Left lung (tissue), 10 donors: ENCODE data around the gene C8G. TPM values are rescaled to one million over a fixed set of nuclear protein-coding genes. Genes with fewer than 3 reads are reported as not detected.

Experiments used
- ATAC-seq: fragments of 200-7000 bp; cut with Tn5 transposase; one replicate; pipeline ENCODE4 v1.9.1; 2020; ENCODE audit warnings: moderate library complexity
- DNase-seq, 4 donors: peaks; one replicate each; pipeline ENCODE4 v3.0.0-alpha.2; 2013 to 2020
- H3K27ac ChIP-seq, 2 donors: fragments of 200-600 bp; sonication (generic) in 1 of 2; one replicate each; pipeline versions ENCODE4 v1.5.0 to v1.8.0; 2020 to 2021
- H3K27me3 ChIP-seq, 2 donors: fragments of 200-600 bp; sonication (generic) in 1 of 2; one replicate each; pipeline versions ENCODE4 v1.5.0 to v1.8.0; 2020 to 2021
- H3K36me3 ChIP-seq, 2 donors: fragments of 200-600 bp; sonication (generic) in 1 of 2; one replicate each; pipeline versions ENCODE4 v1.5.0 to v1.8.0; 2020 to 2021
- H3K4me1 ChIP-seq, 2 donors: fragments of 200-600 bp; one replicate each; pipeline ENCODE4 v1.8.0; 2021
- H3K4me3 ChIP-seq, 2 donors: fragments of 200-600 bp; sonication (generic) in 1 of 2; one replicate each; pipeline versions ENCODE4 v1.5.0 to v1.8.0; 2020 to 2021; ENCODE audit warnings: mild to moderate bottlenecking in 1 of 2
- H3K9me3 ChIP-seq, 2 donors: fragments of 200-600 bp; sonication (generic) in 1 of 2; one replicate each; pipeline versions ENCODE4 v1.5.0 to v1.8.0; 2020 to 2021
- CTCF ChIP-seq, 2 donors: fragments of 200-600 bp; sonication (generic) in 1 of 2; IDR thresholded peaks; one replicate each; pipeline versions ENCODE4 v1.5.0 to v1.8.0; 2021; ENCODE audit warnings: antibody characterized with exemption in 2 of 2
- intact Hi-C, 2 donors: fragments of 100-400 bp; cut with DNase I; formaldehyde crosslinking; loops; one replicate each; pipeline versions ENCODE4 v1.11.2 to v1.14.2; 2022
- polyA plus RNA-seq, 6 donors: library from polyadenylated mRNA; unstranded; fragments of 120-200 nt; gene quantifications; one replicate each; pipeline ENCODE4 v1.2.1, GENCODE V29; 2013; ENCODE audit not compliant: insufficient read length in 6 of 6
- total RNA-seq, 2 donors: library from RNA; stranded (reverse); fragmentation: NEBNext Ultra II Directional; extraction: Animal tissue kit (Norgen Biotek cat#: 25700); gene quantifications; one replicate each; pipeline ENCODE4 v1.2.1, GENCODE V29; 2021
- donor health status: DM: no; HTN: yes; CAD: no.
- donor health status: DM: no; HTN: no; CAD: no.

C8G gene
- total and polyA plus RNA-seq, 8 donors: 0.47 to 1.2 (median 0.85) TPM

DNA sequence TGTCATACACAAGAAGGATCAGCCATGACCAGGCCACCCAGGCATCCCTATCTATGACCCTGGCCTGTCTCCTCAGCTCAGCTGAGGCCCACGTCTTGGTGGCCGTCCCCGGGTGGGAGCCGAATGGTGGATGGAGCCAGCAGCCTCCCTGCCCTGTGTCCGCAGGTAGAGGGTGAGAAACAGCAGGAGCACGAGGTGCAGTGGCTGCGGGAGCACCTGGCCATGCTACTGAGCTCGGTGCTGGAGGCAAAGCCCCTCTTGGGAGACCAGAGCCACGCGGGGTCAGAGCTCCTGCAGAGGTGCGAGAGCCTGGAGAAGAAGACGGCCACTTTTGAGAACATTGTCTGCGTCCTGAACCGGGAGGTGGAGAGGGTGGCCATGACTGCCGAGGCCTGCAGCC is 25.0 kb upstream of the C8G start:
- Histone ChIP-seq H3K36me3 (peaks cover 0 to 89% of the 10 kb centered on the region in 2 donors), H3K9me3 (no peaks in the 10 kb centered on the region), H3K4me1 (peaks cover 0 to 3% of the 10 kb centered on the region in 2 donors), H3K27ac (no peak overlapping the region), H3K27me3 (no peaks in the 10 kb centered on the region), H3K4me3 (no peak overlapping the region)
- intact Hi-C loops: no loop called here
- ATAC-seq (no peak), DNase-seq (no peak)
- TF ChIP-seq CTCF (IDR thresholded peaks at IDR 0.05): no peak

GRCh38 chr9:136920734-136921231 is 24.3 kb upstream of the C8G start:
- H3K36me3 ChIP-seq: peaks cover 0 to 90% of the 10 kb centered on the region in 2 donors
- H3K4me3 ChIP-seq: no peak overlapping the region
- intact Hi-C loops: no loop called here
- no peaks in the 10 kb centered on the region for H3K27me3 ChIP-seq
- H3K4me1 ChIP-seq: peaks cover 0 to 3% of the 10 kb centered on the region in 2 donors
- no peak for ATAC-seq
- H3K27ac ChIP-seq: no peak overlapping the region
- no peak for TF ChIP-seq CTCF (IDR thresholded peaks at IDR 0.05)
- no peak for DNase-seq
- H3K9me3 ChIP-seq: no peaks in the 10 kb centered on the region

DNA sequence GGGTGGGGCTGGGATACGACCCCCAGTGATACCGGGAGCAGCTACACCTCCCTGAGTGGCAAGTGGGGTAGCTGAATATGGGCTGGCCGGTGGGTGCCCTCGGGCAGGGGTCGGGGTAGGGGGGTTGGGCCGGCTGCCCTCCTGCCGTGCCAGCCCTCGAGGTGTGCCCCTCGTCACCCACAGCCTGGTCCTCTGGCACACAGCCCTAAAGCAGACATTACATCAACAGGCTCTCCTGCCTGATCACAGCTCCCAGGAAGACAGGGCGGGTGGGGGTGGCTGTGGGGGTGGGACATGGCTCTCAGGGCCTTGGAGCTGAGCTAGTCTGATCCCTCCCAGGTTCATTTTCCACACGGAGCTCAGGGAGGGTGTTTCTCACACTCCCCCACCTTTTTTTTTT is 23.7 kb upstream of the C8G start:
- DNase-seq: no peak
- H3K36me3 ChIP-seq: peaks cover 0 to 90% of the 10 kb centered on the region in 2 donors
- no peak for TF ChIP-seq CTCF (IDR thresholded peaks at IDR 0.05)
- H3K4me3 ChIP-seq: no peak overlapping the region
- H3K27me3 ChIP-seq: no peaks in the 10 kb centered on the region
- no peaks in the 10 kb centered on the region for H3K9me3 ChIP-seq
- H3K4me1 ChIP-seq: peaks cover 0 to 3% of the 10 kb centered on the region in 2 donors
- ATAC-seq: no peak
- no peak overlapping the region for H3K27ac ChIP-seq
- intact Hi-C loops: no loop called here

DNA sequence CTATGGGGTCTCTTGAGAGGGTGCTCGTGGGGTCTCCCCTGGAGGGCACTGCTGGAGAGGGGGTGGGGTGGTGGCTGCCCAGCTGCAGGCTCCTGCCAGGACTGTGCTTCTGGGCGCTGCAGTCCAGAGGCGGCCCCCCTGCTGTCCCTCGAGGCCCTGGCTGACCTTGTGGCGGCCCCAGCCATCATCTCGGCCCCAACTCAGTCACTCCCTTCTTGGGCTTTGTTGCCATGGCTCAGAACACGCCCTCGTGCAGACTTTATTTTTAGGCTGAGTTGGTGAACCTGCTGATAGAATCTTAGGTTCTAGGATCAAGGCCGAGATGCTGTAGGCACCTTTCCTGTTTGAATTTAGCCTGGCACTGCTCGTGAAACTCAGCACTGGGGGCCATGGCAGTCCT is 23.3 kb upstream of the C8G start:
- DNase-seq (no peak), ATAC-seq (no peak)
- H3K4me1 ChIP-seq: peaks cover 0 to 3% of the 10 kb centered on the region in 2 donors
- no peak overlapping the region for H3K4me3 ChIP-seq
- H3K36me3 ChIP-seq: peaks cover 0 to 90% of the 10 kb centered on the region in 2 donors
- intact Hi-C loops: no loop called here
- H3K27me3 ChIP-seq: no peaks in the 10 kb centered on the region
- H3K27ac ChIP-seq: no peak overlapping the region
- no peaks in the 10 kb centered on the region for H3K9me3 ChIP-seq
- no peak for TF ChIP-seq CTCF (IDR thresholded peaks at IDR 0.05)

GRCh38 chr9:136922540-136922939 is 22.5 kb upstream of the C8G start:
- intact Hi-C loops: no loop called here
- Histone ChIP-seq H3K27me3 (no peaks in the 10 kb centered on the region), H3K4me3 (no peak overlapping the region), H3K36me3 (peaks cover 0 to 90% of the 10 kb centered on the region in 2 donors), H3K27ac (no peak overlapping the region), H3K9me3 (no peaks in the 10 kb centered on the region), H3K4me1 (no peaks in the 10 kb centered on the region)
- no peak for DNase-seq
- TF ChIP-seq CTCF (IDR thresholded peaks at IDR 0.05): no peak
- ATAC-seq: no peak
